ENCODE measurements around the gene ZNF366. TPM values are rescaled to one million over a fixed set of nuclear protein-coding genes. Genes with fewer than 3 reads are reported as not detected.

Gene ZNF366
- total RNA-seq, 2 donors from 2014 or later = under 0.01 to 1.8 TPM

DNA sequence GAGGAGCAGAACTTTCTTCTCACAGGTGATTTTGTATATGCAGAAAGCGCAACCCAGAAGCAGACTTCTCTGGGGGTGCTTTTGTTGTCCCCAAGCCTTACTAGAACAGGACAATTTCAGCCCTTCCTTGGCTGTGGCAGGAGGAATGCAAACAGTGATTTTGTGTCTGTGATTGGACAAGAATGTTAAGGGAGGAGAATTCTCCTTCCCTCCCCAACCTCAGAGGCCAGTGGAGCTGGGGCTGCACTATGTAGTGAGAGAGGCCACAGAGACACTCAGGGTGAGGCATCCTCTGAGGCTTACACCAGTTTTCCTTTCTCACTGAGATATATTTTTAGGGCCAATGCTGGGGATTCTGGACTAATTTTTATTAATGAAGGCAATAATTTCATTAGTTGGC is 58.8 kb downstream of the ZNF366 start:
- DNase-seq (no peak), ATAC-seq (no peak)
- intact Hi-C loops (cut with DNase I) = no loop called here
- Histone ChIP-seq H3K9me3 (no peaks in the 10 kb centered on the region), H3K36me3 (replicated peaks in 1 of 2; ENCODE audit: insufficient read depth in 1 of 2, low read depth in 2 of 2) (no peaks in the 10 kb centered on the region), H3K4me1 (peaks cover 27% of the 10 kb centered on the region), H3K27ac (no peak overlapping the region), H3K4me3 (no peak overlapping the region), H3K27me3 (no peaks in the 10 kb centered on the region)
- 9 to 100% methylated on average over 1 of the region's 1 CpG for WGBS, 2 donors
- TF ChIP-seq, protein P1, sequence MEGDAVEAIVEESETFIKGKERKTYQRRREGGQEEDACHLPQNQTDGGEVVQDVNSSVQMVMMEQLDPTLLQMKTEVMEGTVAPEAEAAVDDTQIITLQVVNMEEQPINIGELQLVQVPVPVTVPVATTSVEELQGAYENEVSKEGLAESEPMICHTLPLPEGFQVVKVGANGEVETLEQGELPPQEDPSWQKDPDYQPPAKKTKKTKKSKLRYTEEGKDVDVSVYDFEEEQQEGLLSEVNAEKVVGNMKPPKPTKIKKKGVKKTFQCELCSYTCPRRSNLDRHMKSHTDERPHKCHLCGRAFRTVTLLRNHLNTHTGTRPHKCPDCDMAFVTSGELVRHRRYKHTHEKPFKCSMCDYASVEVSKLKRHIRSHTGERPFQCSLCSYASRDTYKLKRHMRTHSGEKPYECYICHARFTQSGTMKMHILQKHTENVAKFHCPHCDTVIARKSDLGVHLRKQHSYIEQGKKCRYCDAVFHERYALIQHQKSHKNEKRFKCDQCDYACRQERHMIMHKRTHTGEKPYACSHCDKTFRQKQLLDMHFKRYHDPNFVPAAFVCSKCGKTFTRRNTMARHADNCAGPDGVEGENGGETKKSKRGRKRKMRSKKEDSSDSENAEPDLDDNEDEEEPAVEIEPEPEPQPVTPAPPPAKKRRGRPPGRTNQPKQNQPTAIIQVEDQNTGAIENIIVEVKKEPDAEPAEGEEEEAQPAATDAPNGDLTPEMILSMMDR (IDR thresholded peaks at IDR 0.05) = no peak
- TF ChIP-seq POLR2A (IDR thresholded peaks at IDR 0.05) = no peak

DNA sequence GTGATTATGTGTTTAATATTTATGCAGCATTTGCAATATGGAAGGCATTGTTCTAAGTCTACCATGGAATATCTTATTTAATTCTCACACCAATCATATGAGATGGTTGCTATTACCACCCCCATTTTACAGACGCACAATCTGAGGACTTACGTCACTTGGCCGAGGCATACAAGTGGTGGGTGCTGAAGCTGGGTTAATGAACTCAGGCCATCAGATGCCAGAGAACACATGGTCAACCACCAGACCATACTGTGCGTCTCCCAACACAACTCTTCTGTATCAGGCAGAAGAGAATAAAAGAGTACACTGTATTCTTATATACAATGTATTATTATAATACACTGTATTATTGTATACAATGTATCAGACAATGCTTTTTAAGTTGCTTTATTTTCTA is 59.5 kb downstream of the ZNF366 start:
- H3K36me3 ChIP-seq (replicated peaks in 1 of 2; ENCODE audit: insufficient read depth in 1 of 2, low read depth in 2 of 2) = no peaks in the 10 kb centered on the region
- no peak for TF ChIP-seq POLR2A (IDR thresholded peaks at IDR 0.05)
- TF ChIP-seq, protein P1 (IDR thresholded peaks at IDR 0.05) = no peak
- no peak for ATAC-seq
- DNase-seq = no peak
- H3K4me3 ChIP-seq = no peak overlapping the region
- intact Hi-C loops (cut with DNase I) = no loop called here
- H3K4me1 ChIP-seq = peaks cover 20% of the 10 kb centered on the region
- no peak overlapping the region for H3K27ac ChIP-seq
- no peaks in the 10 kb centered on the region for H3K9me3 ChIP-seq
- 92 to 95% methylated on average over 4 of the region's 4 CpGs for WGBS, 2 donors
- no peaks in the 10 kb centered on the region for H3K27me3 ChIP-seq

DNA sequence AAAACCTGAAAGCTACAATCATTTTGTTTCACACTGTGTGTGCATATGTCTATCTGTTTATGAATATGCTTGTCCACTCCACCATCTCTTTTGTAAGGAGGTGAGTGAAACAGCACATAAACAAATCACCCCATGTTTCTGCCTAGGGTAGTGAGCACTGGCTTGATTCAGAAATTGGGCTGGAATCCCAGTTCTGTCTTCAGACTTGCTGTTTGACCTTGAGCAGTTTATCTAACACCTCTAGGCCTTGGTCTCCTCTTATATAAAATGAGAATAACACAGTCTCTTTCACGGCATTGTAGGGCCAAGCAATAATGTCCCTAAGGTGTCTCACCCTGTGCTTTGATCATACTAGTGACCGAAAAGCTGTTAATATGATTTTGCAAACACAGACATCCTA is 61.2 kb downstream of the ZNF366 start:
- Histone ChIP-seq H3K9me3 (no peaks in the 10 kb centered on the region), H3K4me1 (peaks cover 8% of the 10 kb centered on the region), H3K4me3 (no peak overlapping the region), H3K27ac (no peak overlapping the region), H3K27me3 (no peaks in the 10 kb centered on the region), H3K36me3 (replicated peaks in 1 of 2; ENCODE audit: insufficient read depth in 1 of 2, low read depth in 2 of 2) (no peaks in the 10 kb centered on the region)
- intact Hi-C loops (cut with DNase I) = no loop called here
- no peak for ATAC-seq
- TF ChIP-seq, protein P1 (IDR thresholded peaks at IDR 0.05) = no peak
- no peak for TF ChIP-seq POLR2A (IDR thresholded peaks at IDR 0.05)
- DNase-seq = no peak
- WGBS, 2 donors = 17 to 45% methylated on average over 2 of the region's 2 CpGs

DNA sequence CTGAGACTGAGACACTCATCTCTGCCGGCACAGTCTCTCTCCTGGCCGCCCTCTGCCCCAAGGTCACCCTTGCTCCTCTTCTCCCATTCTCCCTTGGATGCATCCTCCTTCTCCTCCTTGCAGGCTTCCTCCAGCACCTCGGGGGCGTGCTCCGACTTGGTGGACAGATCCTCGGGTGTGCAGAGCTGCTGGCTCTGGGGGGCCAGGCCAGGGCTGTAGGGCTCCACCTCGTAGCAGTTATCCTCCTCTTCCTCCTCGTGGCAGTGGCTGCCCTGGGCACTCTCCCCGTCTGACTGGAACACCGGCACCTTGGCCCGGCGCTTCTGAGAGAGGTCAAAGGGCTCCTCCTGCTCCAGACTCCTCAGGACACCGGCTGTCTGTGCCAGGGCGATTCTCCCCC is 63.3 kb downstream of the ZNF366 start:
- 80% methylated on average over 11 to 14 of the region's 14 CpGs for WGBS, 2 donors
- H3K4me1 ChIP-seq = peaks cover 14% of the 10 kb centered on the region
- H3K4me3 ChIP-seq = no peak overlapping the region
- TF ChIP-seq, protein P1 (IDR thresholded peaks at IDR 0.05) = no peak
- TF ChIP-seq POLR2A (IDR thresholded peaks at IDR 0.05) = no peak
- H3K9me3 ChIP-seq = no peaks in the 10 kb centered on the region
- H3K36me3 ChIP-seq (replicated peaks in 1 of 2; ENCODE audit: insufficient read depth in 1 of 2, low read depth in 2 of 2) = no peaks in the 10 kb centered on the region
- ATAC-seq (no peak), DNase-seq (no peak)
- H3K27ac ChIP-seq = no peak overlapping the region
- intact Hi-C loops (cut with DNase I) = no loop called here
- no peaks in the 10 kb centered on the region for H3K27me3 ChIP-seq

DNA sequence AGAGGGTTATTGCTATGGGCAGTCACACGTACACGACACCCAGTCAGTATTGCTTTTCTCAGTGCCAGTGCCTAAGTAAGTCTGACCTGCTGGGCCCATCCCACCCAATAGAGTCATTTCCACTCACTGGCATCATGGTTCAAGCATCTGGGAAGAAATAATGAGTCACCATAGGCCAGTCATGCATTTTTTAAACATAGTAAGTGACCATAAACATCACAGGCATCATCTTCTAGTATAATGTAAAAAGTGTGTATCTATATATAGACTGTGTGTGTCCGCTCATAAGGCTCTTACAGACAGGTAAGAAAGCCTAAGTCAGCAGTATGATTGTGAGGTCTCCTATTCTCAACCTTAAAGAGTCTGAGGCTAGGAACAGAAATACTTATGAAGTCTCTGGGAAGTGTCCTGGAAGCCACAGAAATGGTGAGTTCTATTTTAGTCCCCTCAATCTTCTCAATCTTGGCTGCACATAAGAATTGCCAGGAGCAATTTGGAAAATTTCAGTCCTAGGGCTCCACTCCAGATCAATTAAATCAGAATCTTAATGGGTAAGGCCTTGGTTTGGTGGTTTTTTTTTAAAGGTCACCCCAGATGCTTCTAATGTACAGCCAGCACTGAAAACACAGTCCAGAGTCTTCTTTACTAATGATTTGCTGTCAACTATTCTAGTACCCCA is 65.2 kb downstream of the ZNF366 start:
- Histone ChIP-seq H3K27ac (no peak overlapping the region), H3K4me1 (peaks cover 14% of the 10 kb centered on the region)
- no peak for ATAC-seq

More for the DNA sequence above, 65.2 kb downstream of the ZNF366 start:
- 93 to 98% methylated on average over 3 of the region's 3 CpGs for WGBS, 2 donors
- DNase-seq = no peak
- Histone ChIP-seq H3K9me3 (no peaks in the 10 kb centered on the region), H3K27me3 (no peaks in the 10 kb centered on the region), H3K4me3 (no peak overlapping the region), H3K36me3 (replicated peaks in 1 of 2; ENCODE audit: insufficient read depth in 1 of 2, low read depth in 2 of 2) (no peaks in the 10 kb centered on the region)
- TF ChIP-seq POLR2A (IDR thresholded peaks at IDR 0.05) = no peak
- TF ChIP-seq, protein P1 (IDR thresholded peaks at IDR 0.05) = no peak
- intact Hi-C loops (cut with DNase I) = no loop called here
